GM23338 (cell line): ENCODE data around the gene TAOK2. TPM values are rescaled to one million over a fixed set of nuclear protein-coding genes. Genes with fewer than 3 reads are reported as not detected.

Experiments used
- ATAC-seq: fragments of 200-7000 bp; cut with Tn5 transposase; 3 replicates; pipeline ENCODE4 v1.9.1; 2020
- DNase-seq: peaks from one replicate; pipeline ENCODE4 v3.0.0-alpha.2; 2015; ENCODE audit warnings: low spot score
- H2AFZ ChIP-seq: fragments of 200-600 bp; sonication (generic); 2 replicates; pipeline ENCODE4 v1.8.0; 2016; ENCODE audit warnings: antibody characterized with exemption, mild to moderate bottlenecking, moderate library complexity
- H3F3A ChIP-seq: fragments of 200-600 bp; sonication (generic); replicated peaks from 2 replicates; pipeline ENCODE4 v1.8.0; 2017; ENCODE audit warnings: antibody characterized with exemption, mixed run types, low read depth
- H3K27ac ChIP-seq: fragments of 200-600 bp; sonication (generic); 2 replicates; pipeline ENCODE4 v1.6.1; 2016; ENCODE audit warnings: low read depth
- H3K27me3 ChIP-seq: fragments of 200-600 bp; sonication (generic); 2 replicates; pipeline ENCODE4 v1.8.0; 2016; ENCODE audit warnings: mild to moderate bottlenecking, mixed run types, moderate library complexity; ENCODE audit not compliant: insufficient read depth
- H3K36me3 ChIP-seq: fragments of 200-600 bp; sonication (generic); 2 replicates; pipeline ENCODE4 v1.8.0; 2016; ENCODE audit warnings: mild to moderate bottlenecking; ENCODE audit not compliant: insufficient read depth
- H3K4me1 ChIP-seq: fragments of 200-600 bp; sonication (generic); 2 replicates; pipeline ENCODE4 v1.8.0; 2016; ENCODE audit warnings: mild to moderate bottlenecking, moderate library complexity; ENCODE audit not compliant: insufficient read depth
- H3K4me2 ChIP-seq: fragments of 200-600 bp; sonication (generic); 2 replicates; pipeline ENCODE4 v1.7.1; 2017; ENCODE audit warnings: mixed run types
- H3K4me3 ChIP-seq: fragments of 200-600 bp; sonication (generic); 2 replicates; pipeline ENCODE4 v1.6.1; 2016; ENCODE audit warnings: mixed run types
- H3K79me2 ChIP-seq: fragments of 200-600 bp; sonication (generic); replicated peaks from 2 replicates; pipeline ENCODE4 v1.8.0; 2017; ENCODE audit warnings: mild to moderate bottlenecking; ENCODE audit not compliant: insufficient read depth
- H3K9me2 ChIP-seq: fragments of 200-600 bp; sonication (generic); 2 replicates; pipeline ENCODE4 v1.8.0; 2017; ENCODE audit not compliant: insufficient read depth
- H4K20me1 ChIP-seq: fragments of 200-600 bp; sonication (generic); replicated peaks from 2 replicates; pipeline ENCODE4 v1.8.0; 2017; ENCODE audit warnings: mild to moderate bottlenecking; ENCODE audit not compliant: insufficient read depth
- H3K27ac Mint-ChIP-seq: 2 replicates; pipeline ENCODE4 v1.8.0; 2020; ENCODE audit warnings: inconsistent platforms, mild to moderate bottlenecking, moderate library complexity, mixed read lengths
- H3K27me3 Mint-ChIP-seq: 3 replicates; pipeline ENCODE4 v1.8.0; 2022; ENCODE audit warnings: low read depth, mild to moderate bottlenecking, moderate library complexity, mixed read lengths, inconsistent platforms; ENCODE audit not compliant: insufficient read depth, poor library complexity
- H3K36me3 Mint-ChIP-seq: 3 replicates; pipeline ENCODE4 v1.8.0; 2021; ENCODE audit warnings: low read depth, mild to moderate bottlenecking, inconsistent platforms, moderate library complexity, mixed read lengths
- H3K4me1 Mint-ChIP-seq: 3 replicates; pipeline ENCODE4 v1.8.0; 2020; ENCODE audit warnings: mild to moderate bottlenecking, inconsistent platforms, mixed read lengths
- H3K4me3 Mint-ChIP-seq: 3 replicates; pipeline ENCODE4 v1.8.0; 2021; ENCODE audit warnings: moderate library complexity, mild to moderate bottlenecking, inconsistent platforms, mixed read lengths
- H3K9me3 Mint-ChIP-seq: 3 replicates; pipeline ENCODE4 v1.8.0; 2020; ENCODE audit warnings: moderate library complexity, mild to moderate bottlenecking, inconsistent platforms, mixed read lengths
- EZH2 ChIP-seq: fragments of 200-600 bp; sonication (generic); IDR thresholded peaks from one replicate; pipeline ENCODE4 v1.8.0; 2017; ENCODE audit warnings: antibody characterized with exemption, mild to moderate bottlenecking, low read depth; ENCODE audit not compliant: unreplicated experiment
- JUNB ChIP-seq: IDR thresholded peaks from one replicate; pipeline ENCODE4 v1.6.1; 2016; ENCODE audit warnings: antibody characterized with exemption; ENCODE audit not compliant: unreplicated experiment
- STAT1 ChIP-seq: IDR thresholded peaks from one replicate; pipeline ENCODE4 v1.6.1; 2016; ENCODE audit warnings: antibody characterized with exemption; ENCODE audit not compliant: unreplicated experiment
- ZNF114 ChIP-seq: fragments of 250-450 bp; sonication (Bioruptor Pico); IDR thresholded peaks from 2 replicates; pipeline ENCODE4 v1.5.0; 2020; ENCODE audit warnings: mild to moderate bottlenecking, moderate library complexity
- ZNF331 ChIP-seq: fragments of 250-450 bp; sonication (Bioruptor Pico); IDR thresholded peaks from 2 replicates; pipeline ENCODE4 v1.5.0; 2020; ENCODE audit warnings: low read depth, mild to moderate bottlenecking, moderate library complexity
- polyA plus RNA-seq: library from polyadenylated mRNA; unstranded; fragments of >200 nt; fragmentation: Nextera tagmentation; extraction: Ambion mirVana; gene quantifications from 2 replicates; pipeline ENCODE4 v1.2.1, GENCODE V29; 2016
- total RNA-seq: library from RNA; depleted of rRNA; stranded (reverse); fragments of >200 nt; shearing (Covaris generic); gene quantifications from 2 replicates; pipeline ENCODE4 v1.2.3, GENCODE V29; 2014
- TF ChIP-seq, protein P1 (sequence below): IDR thresholded peaks from one replicate; pipeline ENCODE4 v1.6.1; 2018; ENCODE audit warnings: antibody characterized with exemption; ENCODE audit not compliant: unreplicated experiment
- TF ChIP-seq, protein P2 (sequence below), 2 experiments: fragments of 200-600 bp in 1 of 2; sonication (generic) in 1 of 2; conservative IDR thresholded peaks; 2 replicates each; pipeline versions ENCODE4 v1.5.1 to v1.6.1; 2016 to 2017; ENCODE audit warnings: antibody characterized with exemption in 2 of 2, low read depth in 2 of 2, mild to moderate bottlenecking in 2 of 2, moderate library complexity in 1 of 2
- TF ChIP-seq, protein P3 (sequence below): fragments of 250-450 bp; sonication (Bioruptor Pico); IDR thresholded peaks from 2 replicates; pipeline ENCODE4 v1.5.0; 2020; ENCODE audit warnings: mild to moderate bottlenecking, moderate library complexity

The TAOK2 gene
- total and polyA plus RNA-seq, 2 experiments from 2014 or later = 8.8 to 45.2 TPM

DNA sequence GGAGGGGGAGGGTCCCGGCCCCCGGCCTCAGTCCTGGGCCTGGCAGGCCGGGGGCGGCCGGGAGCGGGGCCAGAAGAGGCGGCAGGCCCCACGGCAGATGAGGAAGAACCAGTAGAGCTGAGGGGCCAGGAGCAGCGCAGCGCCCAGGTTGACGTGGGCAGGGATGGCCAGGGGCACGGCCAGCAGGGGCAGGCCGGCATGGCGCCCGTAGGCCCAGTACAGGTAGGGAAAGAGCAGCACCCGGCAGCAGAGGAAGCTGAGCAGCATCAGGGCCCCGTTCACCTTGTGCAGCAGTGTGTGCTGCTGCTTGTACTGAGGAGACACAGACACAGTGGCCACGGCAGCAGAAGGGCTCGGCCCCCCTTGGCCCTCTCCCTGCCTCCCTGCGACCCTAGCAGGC is 51.5 kb downstream of the TAOK2 start:
- no peaks in the 10 kb centered on the region for H3K36me3 ChIP-seq
- no peaks in the 10 kb centered on the region for H3K79me2 ChIP-seq
- H3K27ac Mint-ChIP-seq = no peak overlapping the region

More for the DNA sequence above, 51.5 kb downstream of the TAOK2 start:
- DNase-seq = no peak
- Histone ChIP-seq H3K4me1 (peaks cover 15% of the 10 kb centered on the region), H3K27ac (no peak overlapping the region), H3K4me2 (no peak overlapping the region), H3K4me3 (no peak overlapping the region), H2AFZ (no peak overlapping the region), H3K27me3 (no peaks in the 10 kb centered on the region), H3K9me2 (no peaks in the 10 kb centered on the region), H3F3A (0 out of 2 replicates have a peak, but pooled peaks cover 8% of the 10 kb centered on the region), H4K20me1 (no peaks in the 10 kb centered on the region; the same call in 1 of the 2 replicates)
- TF ChIP-seq, protein P1, sequence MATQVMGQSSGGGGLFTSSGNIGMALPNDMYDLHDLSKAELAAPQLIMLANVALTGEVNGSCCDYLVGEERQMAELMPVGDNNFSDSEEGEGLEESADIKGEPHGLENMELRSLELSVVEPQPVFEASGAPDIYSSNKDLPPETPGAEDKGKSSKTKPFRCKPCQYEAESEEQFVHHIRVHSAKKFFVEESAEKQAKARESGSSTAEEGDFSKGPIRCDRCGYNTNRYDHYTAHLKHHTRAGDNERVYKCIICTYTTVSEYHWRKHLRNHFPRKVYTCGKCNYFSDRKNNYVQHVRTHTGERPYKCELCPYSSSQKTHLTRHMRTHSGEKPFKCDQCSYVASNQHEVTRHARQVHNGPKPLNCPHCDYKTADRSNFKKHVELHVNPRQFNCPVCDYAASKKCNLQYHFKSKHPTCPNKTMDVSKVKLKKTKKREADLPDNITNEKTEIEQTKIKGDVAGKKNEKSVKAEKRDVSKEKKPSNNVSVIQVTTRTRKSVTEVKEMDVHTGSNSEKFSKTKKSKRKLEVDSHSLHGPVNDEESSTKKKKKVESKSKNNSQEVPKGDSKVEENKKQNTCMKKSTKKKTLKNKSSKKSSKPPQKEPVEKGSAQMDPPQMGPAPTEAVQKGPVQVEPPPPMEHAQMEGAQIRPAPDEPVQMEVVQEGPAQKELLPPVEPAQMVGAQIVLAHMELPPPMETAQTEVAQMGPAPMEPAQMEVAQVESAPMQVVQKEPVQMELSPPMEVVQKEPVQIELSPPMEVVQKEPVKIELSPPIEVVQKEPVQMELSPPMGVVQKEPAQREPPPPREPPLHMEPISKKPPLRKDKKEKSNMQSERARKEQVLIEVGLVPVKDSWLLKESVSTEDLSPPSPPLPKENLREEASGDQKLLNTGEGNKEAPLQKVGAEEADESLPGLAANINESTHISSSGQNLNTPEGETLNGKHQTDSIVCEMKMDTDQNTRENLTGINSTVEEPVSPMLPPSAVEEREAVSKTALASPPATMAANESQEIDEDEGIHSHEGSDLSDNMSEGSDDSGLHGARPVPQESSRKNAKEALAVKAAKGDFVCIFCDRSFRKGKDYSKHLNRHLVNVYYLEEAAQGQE = no peak
- TF ChIP-seq ZNF331 (CRISPR knock-in tag) (no peak), ZNF114 (CRISPR knock-in tag) (no peak), STAT1 (no peak), JUNB (no peak), EZH2 (no peak)
- TF ChIP-seq, protein P2, sequence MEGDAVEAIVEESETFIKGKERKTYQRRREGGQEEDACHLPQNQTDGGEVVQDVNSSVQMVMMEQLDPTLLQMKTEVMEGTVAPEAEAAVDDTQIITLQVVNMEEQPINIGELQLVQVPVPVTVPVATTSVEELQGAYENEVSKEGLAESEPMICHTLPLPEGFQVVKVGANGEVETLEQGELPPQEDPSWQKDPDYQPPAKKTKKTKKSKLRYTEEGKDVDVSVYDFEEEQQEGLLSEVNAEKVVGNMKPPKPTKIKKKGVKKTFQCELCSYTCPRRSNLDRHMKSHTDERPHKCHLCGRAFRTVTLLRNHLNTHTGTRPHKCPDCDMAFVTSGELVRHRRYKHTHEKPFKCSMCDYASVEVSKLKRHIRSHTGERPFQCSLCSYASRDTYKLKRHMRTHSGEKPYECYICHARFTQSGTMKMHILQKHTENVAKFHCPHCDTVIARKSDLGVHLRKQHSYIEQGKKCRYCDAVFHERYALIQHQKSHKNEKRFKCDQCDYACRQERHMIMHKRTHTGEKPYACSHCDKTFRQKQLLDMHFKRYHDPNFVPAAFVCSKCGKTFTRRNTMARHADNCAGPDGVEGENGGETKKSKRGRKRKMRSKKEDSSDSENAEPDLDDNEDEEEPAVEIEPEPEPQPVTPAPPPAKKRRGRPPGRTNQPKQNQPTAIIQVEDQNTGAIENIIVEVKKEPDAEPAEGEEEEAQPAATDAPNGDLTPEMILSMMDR (conservative IDR thresholded peaks at IDR 0.05; ENCODE audit: low read depth in 2 of 2) = no peak
- TF ChIP-seq, protein P3, sequence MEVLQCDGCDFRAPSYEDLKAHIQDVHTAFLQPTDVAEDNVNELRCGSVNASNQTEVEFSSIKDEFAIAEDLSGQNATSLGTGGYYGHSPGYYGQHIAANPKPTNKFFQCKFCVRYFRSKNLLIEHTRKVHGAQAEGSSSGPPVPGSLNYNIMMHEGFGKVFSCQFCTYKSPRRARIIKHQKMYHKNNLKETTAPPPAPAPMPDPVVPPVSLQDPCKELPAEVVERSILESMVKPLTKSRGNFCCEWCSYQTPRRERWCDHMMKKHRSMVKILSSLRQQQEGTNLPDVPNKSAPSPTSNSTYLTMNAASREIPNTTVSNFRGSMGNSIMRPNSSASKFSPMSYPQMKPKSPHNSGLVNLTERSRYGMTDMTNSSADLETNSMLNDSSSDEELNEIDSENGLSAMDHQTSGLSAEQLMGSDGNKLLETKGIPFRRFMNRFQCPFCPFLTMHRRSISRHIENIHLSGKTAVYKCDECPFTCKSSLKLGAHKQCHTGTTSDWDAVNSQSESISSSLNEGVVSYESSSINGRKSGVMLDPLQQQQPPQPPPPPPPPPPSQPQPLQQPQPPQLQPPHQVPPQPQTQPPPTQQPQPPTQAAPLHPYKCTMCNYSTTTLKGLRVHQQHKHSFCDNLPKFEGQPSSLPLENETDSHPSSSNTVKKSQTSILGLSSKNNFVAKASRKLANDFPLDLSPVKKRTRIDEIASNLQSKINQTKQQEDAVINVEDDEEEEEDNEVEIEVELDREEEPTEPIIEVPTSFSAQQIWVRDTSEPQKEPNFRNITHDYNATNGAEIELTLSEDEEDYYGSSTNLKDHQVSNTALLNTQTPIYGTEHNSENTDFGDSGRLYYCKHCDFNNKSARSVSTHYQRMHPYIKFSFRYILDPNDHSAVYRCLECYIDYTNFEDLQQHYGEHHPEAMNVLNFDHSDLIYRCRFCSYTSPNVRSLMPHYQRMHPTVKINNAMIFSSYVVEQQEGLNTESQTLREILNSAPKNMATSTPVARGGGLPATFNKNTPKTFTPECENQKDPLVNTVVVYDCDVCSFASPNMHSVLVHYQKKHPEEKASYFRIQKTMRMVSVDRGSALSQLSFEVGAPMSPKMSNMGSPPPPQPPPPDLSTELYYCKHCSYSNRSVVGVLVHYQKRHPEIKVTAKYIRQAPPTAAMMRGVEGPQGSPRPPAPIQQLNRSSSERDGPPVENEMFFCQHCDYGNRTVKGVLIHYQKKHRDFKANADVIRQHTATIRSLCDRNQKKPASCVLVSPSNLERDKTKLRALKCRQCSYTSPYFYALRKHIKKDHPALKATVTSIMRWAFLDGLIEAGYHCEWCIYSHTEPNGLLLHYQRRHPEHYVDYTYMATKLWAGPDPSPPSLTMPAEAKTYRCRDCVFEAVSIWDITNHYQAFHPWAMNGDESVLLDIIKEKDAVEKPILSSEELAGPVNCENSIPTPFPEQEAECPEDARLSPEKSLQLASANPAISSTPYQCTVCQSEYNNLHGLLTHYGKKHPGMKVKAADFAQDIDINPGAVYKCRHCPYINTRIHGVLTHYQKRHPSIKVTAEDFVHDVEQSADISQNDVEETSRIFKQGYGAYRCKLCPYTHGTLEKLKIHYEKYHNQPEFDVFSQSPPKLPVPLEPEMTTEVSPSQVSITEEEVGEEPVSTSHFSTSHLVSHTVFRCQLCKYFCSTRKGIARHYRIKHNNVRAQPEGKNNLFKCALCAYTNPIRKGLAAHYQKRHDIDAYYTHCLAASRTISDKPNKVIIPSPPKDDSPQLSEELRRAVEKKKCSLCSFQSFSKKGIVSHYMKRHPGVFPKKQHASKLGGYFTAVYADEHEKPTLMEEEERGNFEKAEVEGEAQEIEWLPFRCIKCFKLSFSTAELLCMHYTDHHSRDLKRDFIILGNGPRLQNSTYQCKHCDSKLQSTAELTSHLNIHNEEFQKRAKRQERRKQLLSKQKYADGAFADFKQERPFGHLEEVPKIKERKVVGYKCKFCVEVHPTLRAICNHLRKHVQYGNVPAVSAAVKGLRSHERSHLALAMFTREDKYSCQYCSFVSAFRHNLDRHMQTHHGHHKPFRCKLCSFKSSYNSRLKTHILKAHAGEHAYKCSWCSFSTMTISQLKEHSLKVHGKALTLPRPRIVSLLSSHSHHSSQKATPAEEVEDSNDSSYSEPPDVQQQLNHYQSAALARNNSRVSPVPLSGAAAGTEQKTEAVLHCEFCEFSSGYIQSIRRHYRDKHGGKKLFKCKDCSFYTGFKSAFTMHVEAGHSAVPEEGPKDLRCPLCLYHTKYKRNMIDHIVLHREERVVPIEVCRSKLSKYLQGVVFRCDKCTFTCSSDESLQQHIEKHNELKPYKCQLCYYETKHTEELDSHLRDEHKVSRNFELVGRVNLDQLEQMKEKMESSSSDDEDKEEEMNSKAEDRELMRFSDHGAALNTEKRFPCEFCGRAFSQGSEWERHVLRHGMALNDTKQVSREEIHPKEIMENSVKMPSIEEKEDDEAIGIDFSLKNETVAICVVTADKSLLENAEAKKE (CRISPR knock-in tag) = no peak
- peaks cover 13% of the 10 kb centered on the region for H3K27me3 Mint-ChIP-seq
- no peak overlapping the region for H3K4me3 Mint-ChIP-seq
- H3K4me1 Mint-ChIP-seq = peaks cover 27% of the 10 kb centered on the region
- no peak for ATAC-seq
- peaks cover 3% of the 10 kb centered on the region; the same call in 2 of the 3 replicates for H3K36me3 Mint-ChIP-seq
- no peaks in the 10 kb centered on the region; the same call in 2 of the 3 replicates for H3K9me3 Mint-ChIP-seq
